Hepatocyte (in vitro differentiated cells): ENCODE results near the gene SLC38A10.

Experiments
- EZH2phosphoT487 ChIP-seq: fragments of 200-600 bp; sonication (generic); IDR thresholded peaks from one replicate; pipeline ENCODE4 v1.6.1; 2018; ENCODE audit warnings: antibody characterized with exemption, mild to moderate bottlenecking, low read depth, moderate library complexity; ENCODE audit not compliant: unreplicated experiment, severe bottlenecking
- TF ChIP-seq, protein P1 (sequence below): fragments of 200-600 bp; sonication (generic); IDR thresholded peaks from 2 replicates; pipeline ENCODE4 v1.5.1; 2016; ENCODE audit warnings: antibody characterized with exemption, mild to moderate bottlenecking; ENCODE audit not compliant: poor library complexity

GRCh38 chr17:81208651-81209050 is 86.5 kb downstream of the SLC38A10 start:
- TF ChIP-seq, protein P1, sequence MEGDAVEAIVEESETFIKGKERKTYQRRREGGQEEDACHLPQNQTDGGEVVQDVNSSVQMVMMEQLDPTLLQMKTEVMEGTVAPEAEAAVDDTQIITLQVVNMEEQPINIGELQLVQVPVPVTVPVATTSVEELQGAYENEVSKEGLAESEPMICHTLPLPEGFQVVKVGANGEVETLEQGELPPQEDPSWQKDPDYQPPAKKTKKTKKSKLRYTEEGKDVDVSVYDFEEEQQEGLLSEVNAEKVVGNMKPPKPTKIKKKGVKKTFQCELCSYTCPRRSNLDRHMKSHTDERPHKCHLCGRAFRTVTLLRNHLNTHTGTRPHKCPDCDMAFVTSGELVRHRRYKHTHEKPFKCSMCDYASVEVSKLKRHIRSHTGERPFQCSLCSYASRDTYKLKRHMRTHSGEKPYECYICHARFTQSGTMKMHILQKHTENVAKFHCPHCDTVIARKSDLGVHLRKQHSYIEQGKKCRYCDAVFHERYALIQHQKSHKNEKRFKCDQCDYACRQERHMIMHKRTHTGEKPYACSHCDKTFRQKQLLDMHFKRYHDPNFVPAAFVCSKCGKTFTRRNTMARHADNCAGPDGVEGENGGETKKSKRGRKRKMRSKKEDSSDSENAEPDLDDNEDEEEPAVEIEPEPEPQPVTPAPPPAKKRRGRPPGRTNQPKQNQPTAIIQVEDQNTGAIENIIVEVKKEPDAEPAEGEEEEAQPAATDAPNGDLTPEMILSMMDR = no peak
- no peak for TF ChIP-seq EZH2phosphoT487
